ENCODE data around the gene ZDHHC1. TPM values are rescaled to one million over a fixed set of nuclear protein-coding genes. Genes with fewer than 3 reads are reported as not detected.

Gene ZDHHC1
- total and polyA plus RNA-seq, 2 of the 13 experiments (the other 11 are each of a cell fraction or from before 2014, with no cell fraction given): 0.51 to 1.1 TPM

- no peak for TF ChIP-seq ARID4A (CRISPR knock-in tag; IDR thresholded peaks at IDR 0.05; ENCODE audit: borderline replicate concordance)
- no peak for TF ChIP-seq ZBTB26 (CRISPR knock-in tag; IDR thresholded peaks at IDR 0.05; ENCODE audit: borderline replicate concordance)
- no peak for TF ChIP-seq FOXO4 (CRISPR knock-in tag; conservative IDR thresholded peaks at IDR 0.05)
- TF ChIP-seq PRDM4 (CRISPR knock-in tag; IDR thresholded peaks at IDR 0.05; ENCODE audit: borderline replicate concordance): no peak
- TF ChIP-seq ISL2 (CRISPR knock-in tag; IDR thresholded peaks at IDR 0.05): no peak
- TF ChIP-seq HES4 (CRISPR knock-in tag; IDR thresholded peaks at IDR 0.05; ENCODE audit: borderline replicate concordance): no peak
- TF ChIP-seq THAP7 (CRISPR knock-in tag; IDR thresholded peaks at IDR 0.05): no peak
- no peak for TF ChIP-seq KLF13 (CRISPR knock-in tag; IDR thresholded peaks at IDR 0.05)
- TF ChIP-seq RXRA (CRISPR knock-in tag; IDR thresholded peaks at IDR 0.05): no peak
- TF ChIP-seq CSRNP2 (CRISPR knock-in tag; conservative IDR thresholded peaks at IDR 0.05; ENCODE audit: low read depth): no peak
- TF ChIP-seq AFF4 (CRISPR knock-in tag; IDR thresholded peaks at IDR 0.05): no peak
- 0 out of 2 replicates have a peak, but pooled peaks have one; percentile 11 for TF ChIP-seq HNRNPL (IDR thresholded peaks at IDR 0.05; ENCODE audit: low read depth, low read length)
- no peak for TF ChIP-seq ZBTB7B (CRISPR knock-in tag; IDR thresholded peaks at IDR 0.05)
Measured at GRCh38 chr16:67445441-67445912, 29.2 kb upstream of the ZDHHC1 start (continued).

Measured in HepG2 (cell line).